Hepatic stellate cell (primary cell): Measurements from ENCODE around the gene KCTD17.
A peak's percentile ranks its signal among the peaks of the same experiment; 100 is the strongest.

Experiments
- DNase-seq: peaks from one replicate; pipeline ENCODE4 v3.0.0; 2011; ENCODE audit warnings: low spot score

The KCTD17 gene, protein sequence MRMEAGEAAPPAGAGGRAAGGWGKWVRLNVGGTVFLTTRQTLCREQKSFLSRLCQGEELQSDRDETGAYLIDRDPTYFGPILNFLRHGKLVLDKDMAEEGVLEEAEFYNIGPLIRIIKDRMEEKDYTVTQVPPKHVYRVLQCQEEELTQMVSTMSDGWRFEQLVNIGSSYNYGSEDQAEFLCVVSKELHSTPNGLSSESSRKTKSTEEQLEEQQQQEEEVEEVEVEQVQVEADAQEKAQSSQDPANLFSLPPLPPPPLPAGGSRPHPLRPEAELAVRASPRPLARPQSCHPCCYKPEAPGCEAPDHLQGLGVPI

DNA sequence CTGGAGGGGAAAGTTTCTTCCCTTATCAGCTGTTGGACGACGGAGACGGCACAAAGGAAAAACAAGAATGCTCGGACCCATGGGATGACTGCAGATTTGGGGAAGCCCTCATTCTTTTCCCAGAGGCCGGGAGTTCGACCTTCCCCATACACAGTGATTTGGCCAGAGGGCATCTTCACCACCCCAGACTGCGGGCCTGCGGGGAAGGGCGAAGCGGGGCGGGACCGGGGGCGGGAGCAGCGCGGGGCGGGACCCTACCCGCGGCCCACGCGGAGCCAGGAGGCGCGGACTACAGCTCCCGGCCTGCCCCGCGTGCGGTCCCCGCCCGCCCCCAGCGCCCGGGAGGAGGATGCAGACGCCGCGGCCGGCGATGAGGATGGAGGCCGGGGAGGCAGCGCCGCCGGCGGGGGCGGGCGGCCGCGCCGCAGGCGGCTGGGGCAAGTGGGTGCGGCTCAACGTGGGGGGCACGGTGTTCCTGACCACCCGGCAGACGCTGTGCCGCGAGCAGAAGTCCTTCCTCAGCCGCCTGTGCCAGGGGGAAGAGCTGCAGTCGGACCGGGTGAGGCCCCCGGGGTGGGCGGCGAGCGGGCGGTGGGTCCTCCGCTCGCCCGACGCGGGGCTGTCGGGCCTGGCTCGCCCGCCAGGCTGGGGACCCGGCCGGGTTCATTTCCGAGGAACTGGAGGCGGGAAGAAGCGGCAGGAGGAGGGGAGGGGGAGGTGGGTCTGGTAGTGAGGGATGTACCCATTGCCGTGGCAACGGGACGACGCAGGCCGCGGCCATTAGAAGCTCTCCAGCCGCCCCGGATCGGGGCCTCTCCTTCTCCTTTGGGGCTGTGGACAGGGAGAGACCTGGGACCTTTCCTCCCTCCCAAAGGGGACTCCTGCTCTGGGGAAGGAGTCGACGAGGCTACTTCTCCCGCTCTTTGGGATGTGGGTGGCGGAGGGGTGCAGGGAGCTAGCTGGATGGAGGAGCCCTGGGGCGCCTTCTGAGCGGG, at the start of gene KCTD17:
TSS of gene KCTD17 (plus strand) at position 352 of the 995 bp plus-strand sequence. CDS start at position 371, 19 bp downstream.
- DNase-seq: peak; percentile 96

DNA sequence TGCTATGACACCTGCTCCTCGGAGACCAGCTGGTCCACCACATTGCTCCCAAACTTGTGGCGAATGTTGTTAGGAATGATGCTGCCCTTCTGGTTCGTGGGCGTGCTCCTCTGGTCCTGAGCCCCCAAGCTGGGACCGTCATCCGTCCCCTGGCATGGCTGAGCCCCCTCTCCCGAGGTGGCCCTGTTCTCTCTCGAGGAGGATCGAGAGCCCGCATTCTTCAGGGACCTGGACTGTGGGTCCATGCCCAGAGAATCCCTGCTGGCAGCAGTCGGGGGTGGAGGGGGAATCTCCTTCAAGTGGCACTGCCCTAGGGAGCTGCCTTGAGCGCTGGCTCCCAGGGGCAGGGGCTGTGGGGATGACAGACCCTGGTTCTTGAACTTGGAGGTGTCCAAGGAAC, 49.7 kb upstream of the KCTD17 start:
- no peak for DNase-seq

- no peak for DNase-seq
Measured at GRCh38 chr22:37002633-37003032, 48.9 kb upstream of the KCTD17 start.

DNA sequence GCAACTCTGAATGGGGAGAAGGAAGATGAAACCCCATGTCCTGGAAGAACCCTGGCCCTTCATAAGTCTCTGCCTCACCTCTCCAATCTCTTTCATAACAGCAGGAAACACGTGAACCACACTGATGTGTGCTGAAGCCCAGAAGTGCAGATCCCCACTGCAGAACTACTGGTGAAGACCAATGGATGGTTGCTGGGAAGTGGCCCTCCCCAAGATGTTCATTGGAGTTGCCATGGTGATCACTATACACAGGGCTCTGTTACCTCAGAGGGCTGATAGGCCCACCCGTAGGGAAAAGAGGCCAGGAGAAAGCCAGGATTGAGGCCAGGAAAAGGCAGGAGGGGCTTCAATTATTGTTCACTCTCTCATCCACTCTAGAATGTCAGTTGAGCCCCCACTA, 43.9 kb upstream of the KCTD17 start:
- no peak for DNase-seq

DNA sequence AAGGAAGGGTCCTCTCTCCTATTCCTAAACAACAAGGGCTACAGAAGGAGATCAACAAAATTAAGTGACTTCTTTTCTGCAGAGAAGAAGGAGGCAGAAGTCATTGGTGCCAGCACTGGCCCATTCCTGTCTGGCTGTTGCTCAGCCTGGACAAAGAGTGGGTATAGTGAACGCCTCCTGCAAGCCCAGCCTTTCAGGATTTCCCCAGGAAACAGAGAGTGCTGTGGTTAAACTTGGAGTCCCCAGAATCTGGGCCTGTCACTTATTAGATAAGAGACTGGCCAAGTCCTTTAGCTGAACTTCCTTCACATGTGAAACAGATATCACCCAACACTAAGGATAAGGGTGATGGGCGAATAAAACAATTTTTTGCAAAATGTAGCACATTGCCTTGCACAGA, 43.2 kb upstream of the KCTD17 start:
- DNase-seq: no peak

GRCh38 chr22:37009490-37009889, 42.1 kb upstream of the KCTD17 start:
- DNase-seq: no peak

- no peak for DNase-seq
Measured at GRCh38 chr22:37010174-37010573, 41.4 kb upstream of the KCTD17 start.

DNA sequence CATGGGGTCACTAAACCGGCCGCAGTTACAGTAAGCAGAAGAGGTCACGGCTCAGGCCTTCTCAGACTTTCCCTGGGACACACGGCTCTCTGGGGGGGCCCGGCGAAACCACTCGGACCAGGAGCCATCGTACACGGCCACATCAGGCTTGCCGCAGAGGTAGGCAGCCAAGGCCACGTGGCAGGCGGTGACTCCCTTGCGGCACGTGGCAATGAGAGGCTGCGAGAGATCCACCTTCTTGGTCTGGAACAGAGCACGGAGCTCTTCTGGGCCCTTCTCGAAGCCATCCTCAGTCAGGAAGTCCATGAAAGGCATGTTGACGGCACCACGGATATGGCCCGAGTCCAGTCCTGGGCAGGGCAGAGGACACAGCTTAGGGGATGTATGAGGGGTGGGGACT, 40.6 kb upstream of the KCTD17 start:
- DNase-seq: no peak

GRCh38 chr22:37011472-37011871, 40.1 kb upstream of the KCTD17 start:
- no peak for DNase-seq

- no peak for DNase-seq
Measured at GRCh38 chr22:37012262-37012904, 39.2 kb upstream of the KCTD17 start.

- DNase-seq: no peak
Measured at GRCh38 chr22:37012956-37013355, 38.6 kb upstream of the KCTD17 start.

DNA sequence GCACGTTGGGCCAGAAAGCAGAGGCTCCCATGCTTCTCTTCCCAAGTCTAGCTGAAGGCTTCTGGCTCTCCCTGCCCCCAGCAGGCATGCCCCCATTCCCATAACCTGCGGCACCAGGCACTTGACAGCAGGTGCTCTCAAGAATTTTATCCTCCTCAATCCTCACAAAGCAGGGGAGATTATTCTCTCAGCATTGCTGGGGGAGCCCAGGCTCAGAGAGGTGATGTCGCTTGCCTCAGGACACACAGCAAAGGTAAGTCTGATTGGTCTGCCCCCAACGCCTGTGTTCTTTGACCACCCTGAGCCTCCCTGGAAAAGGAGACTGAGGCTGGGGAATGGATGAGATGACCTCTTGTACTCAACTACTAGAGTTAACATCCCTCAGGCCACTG, 37.1 kb upstream of the KCTD17 start:
- no peak for DNase-seq

DNA sequence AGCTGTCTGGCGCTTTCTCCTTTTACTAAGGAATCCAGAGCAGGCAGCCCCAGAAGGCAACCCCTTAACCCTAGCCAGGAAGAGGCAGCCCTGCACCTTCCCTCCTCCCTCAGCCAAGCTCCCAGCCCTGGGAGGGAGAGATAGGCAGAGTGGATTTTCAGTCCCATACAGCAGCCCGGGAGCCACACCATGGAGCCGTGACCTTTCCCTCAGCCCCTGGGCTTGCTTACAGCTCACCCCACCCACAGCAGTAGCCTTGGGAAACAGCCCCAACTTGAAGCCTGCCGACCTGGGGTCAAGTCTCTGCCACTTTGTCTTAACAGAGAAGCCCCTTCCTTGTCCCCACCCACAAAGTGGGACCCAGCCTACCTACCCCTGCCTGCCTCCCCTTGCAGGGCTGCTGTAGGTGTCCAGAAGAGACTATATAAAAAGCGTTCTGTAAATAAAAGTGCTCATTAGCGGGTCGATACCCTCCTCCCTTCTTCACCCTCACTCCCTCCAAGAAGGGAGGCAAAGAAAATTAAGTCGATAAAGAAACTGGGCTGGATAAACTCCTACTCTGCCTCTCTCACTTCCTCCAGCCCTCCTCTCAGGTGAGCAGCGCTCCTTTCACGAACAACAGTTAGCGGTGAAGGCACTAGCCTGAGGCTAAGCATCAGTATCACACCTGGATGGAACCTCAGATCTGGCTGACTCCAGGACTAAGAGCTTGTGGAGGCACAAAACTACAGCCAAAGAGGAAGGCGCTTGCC, 36.5 kb upstream of the KCTD17 start:
- no peak for DNase-seq

GRCh38 chr22:37015587-37015878, 36.0 kb upstream of the KCTD17 start:
- DNase-seq: no peak

GRCh38 chr22:37016134-37016910, 35.2 kb upstream of the KCTD17 start:
- no peak for DNase-seq

DNA sequence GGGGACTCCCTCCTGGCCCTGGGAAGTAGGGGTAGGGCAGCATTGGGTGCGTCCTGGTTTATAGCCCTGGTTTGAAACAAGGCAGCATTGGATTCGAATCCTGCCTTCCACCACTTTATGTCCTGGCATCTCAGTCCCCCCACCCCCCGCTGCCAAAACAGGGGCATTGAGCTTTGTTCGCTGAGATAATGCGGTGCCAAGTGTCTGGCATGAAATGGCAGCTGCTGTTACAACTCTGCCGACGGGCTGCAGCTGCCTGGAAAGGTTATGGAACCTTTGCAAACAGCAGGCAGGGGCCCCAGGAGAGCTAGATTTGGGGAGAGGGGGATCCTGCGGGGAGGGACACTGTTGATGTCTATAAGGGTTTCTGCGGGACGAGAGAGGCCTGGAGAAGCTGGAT, 34.2 kb upstream of the KCTD17 start:
- no peak for DNase-seq

DNA sequence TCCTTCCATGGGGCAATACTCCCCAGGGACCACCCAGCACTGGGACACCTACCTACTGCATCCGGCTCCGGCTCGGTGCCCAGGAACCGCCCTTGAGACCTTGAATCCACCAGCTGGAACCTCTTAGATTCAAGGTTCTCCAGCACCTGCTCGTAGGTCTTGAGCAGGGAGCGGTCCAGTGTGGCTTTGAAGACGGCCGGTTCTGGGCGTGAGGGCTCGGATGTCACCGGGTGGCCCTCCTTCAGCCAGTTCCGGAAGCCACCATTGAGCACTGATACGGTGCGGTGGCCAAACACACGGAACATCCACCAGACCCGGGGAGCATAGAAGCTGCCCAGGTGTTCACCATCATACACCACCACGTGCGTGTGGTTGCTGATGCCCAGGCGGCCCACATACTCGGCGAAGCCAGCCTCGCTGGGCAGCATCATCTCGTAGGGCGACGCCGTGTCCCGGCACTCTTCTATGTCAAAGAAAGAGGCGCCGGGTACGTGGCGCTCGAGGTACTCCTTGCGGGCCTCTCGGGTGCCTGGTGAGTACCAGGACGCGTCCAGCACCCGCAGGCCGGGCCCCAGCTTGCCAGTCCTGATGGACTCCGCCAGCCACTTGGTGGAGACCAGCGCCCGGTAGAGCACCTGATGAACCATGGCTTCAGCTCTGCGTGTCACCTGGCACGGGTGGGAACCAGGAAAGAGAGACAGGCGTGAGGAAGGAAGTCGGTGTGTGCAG, 33.3 kb upstream of the KCTD17 start:
- no peak for DNase-seq

DNA sequence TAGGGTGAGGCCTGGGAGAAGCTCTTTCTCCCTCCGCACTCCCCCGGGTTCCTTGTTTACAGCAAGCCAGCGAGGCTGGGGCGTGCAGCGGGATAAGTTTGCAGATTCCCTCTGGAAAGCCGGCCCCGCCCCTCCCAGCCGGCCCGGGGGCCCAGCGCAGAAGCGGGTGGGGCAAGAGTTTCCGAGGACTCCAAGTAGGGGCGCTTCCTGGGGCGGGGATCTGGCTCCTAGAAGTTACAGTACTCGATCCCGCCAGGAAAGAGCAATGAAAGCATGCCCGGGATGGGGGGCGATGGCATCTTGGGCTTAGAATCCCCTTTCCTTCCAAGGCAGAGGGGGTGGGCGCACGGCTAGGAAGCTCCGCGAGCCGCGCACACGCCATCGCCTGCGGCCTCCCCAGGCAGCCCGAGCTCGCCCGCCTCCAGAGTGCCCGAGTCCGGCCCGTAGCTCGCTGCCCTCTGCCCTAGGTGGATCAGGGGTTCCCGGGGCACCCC, 32.7 kb upstream of the KCTD17 start:
- peak; percentile 58 for DNase-seq

DNA sequence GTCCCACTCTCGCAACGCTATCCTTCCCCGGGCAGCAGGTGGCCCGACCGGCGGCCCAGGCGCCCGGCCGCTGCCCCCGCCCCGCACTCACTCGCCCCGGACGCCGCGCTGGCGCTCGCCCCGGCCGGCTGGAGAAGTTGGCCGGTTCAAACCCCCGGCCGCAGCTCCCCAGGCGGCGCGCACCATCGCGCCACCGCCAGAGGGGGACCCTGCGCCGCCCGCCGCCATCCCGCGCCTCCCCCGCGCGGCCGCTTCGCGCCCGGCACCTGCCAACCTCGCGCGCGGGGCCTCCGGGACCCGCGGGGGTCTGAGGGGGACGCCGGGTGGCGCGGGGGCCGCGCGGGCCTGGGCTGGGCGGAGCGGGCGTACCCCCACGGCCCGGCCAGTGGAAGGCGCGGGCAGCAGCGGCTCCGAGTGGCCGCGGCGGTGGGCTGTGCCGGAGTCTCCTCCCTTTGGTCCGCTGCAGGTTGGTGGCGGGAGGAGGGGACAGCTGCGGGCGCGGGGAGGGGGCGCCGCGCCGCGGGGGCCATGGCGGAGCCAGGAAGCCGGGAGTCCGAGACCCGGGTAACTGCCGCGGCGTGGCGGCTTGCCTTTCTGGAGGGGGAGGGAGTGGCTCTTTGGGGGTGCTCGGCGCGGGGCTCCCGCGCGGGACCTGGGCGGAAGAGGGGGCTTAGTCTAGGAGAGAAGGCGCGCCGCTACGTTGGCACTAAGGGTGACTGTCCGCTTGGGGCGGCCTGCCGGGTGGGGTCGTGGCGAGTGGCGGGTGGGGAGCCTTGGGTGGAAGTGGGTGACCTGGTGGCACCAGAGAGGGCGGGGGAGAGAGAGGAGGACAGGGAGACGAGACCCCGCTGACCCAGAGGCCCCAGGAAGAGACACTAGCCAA, 32.0 kb upstream of the KCTD17 start, which contains the start of the genes MPST and TST:
TSS of gene MPST (plus strand) at position 434 of the 883 bp plus-strand sequence. CDS start at position 529, 95 bp downstream.
TSS of gene TST (minus strand) at position 139 of the 883 bp plus-strand sequence. CDS start 715 bp downstream, outside the sequence.
- peak; percentile 89 for DNase-seq
